ENCODE results near the gene CLCN3. TPM values are rescaled to one million over a fixed set of nuclear protein-coding genes. Genes with fewer than 3 reads are reported as not detected.

CLCN3 gene
- total RNA-seq, 4 donors from 2014 or later: 14.0 to 61.5 (median 44.7) TPM

GRCh38 chr4:169625886-169626285 is 5.5 kb downstream of the CLCN3 start:
- Histone ChIP-seq H3K4me1 (peaks cover 0 to 23% (median 4%) of the 10 kb centered on the region in 4 donors), H3K27me3 (no peaks in the 10 kb centered on the region)
- TF ChIP-seq CTCF (IDR thresholded peaks at IDR 0.05) (no peak), POLR2A (IDR thresholded peaks at IDR 0.05) (no peak)

GRCh38 chr4:169626331-169627282 is 6.2 kb downstream of the CLCN3 start:
- no peaks in the 10 kb centered on the region for H3K36me3 ChIP-seq
- no peak for TF ChIP-seq POLR2A (IDR thresholded peaks at IDR 0.05)
- no peak for TF ChIP-seq CTCF (IDR thresholded peaks at IDR 0.05)
- no peak for DNase-seq
- peaks cover 0 to 19% (median 4%) of the 10 kb centered on the region in 4 donors for H3K4me1 ChIP-seq
- H3K9me3 ChIP-seq: no peaks in the 10 kb centered on the region
- no peaks in the 10 kb centered on the region for H3K27me3 ChIP-seq
- H3K27ac ChIP-seq: no peak overlapping the region
- H3K4me3 ChIP-seq: no peak overlapping the region

More at GRCh38 chr4:169625886-169626285, 5.5 kb downstream of the CLCN3 start:
- H3K27ac ChIP-seq: no peak overlapping the region
- no peaks in the 10 kb centered on the region for H3K9me3 ChIP-seq
- H3K36me3 ChIP-seq: no peaks in the 10 kb centered on the region
- no peak for DNase-seq
- H3K4me3 ChIP-seq: no peak overlapping the region

GRCh38 chr4:169627307-169627706 is 6.9 kb downstream of the CLCN3 start:
- Histone ChIP-seq H3K9me3 (no peaks in the 10 kb centered on the region), H3K4me1 (peaks cover 0 to 12% (median 0%) of the 10 kb centered on the region in 4 donors), H3K27me3 (no peaks in the 10 kb centered on the region), H3K4me3 (no peak overlapping the region), H3K27ac (no peak overlapping the region), H3K36me3 (no peaks in the 10 kb centered on the region)
- no peak for TF ChIP-seq CTCF (IDR thresholded peaks at IDR 0.05)
- no peak for TF ChIP-seq POLR2A (IDR thresholded peaks at IDR 0.05)
- DNase-seq: no peak

GRCh38 chr4:169628579-169628978 is 8.2 kb downstream of the CLCN3 start:
- Histone ChIP-seq H3K27ac (no peak overlapping the region), H3K36me3 (no peaks in the 10 kb centered on the region), H3K4me3 (no peak overlapping the region), H3K9me3 (no peaks in the 10 kb centered on the region), H3K27me3 (no peaks in the 10 kb centered on the region), H3K4me1 (peaks cover 0 to 5% (median 0%) of the 10 kb centered on the region in 4 donors)
- DNase-seq: no peak
- no peak for TF ChIP-seq CTCF (IDR thresholded peaks at IDR 0.05)

GRCh38 chr4:169630069-169630468 is 9.7 kb downstream of the CLCN3 start:
- no peak overlapping the region for H3K27ac ChIP-seq
- no peaks in the 10 kb centered on the region for H3K27me3 ChIP-seq
- H3K9me3 ChIP-seq: no peaks in the 10 kb centered on the region
- no peak for DNase-seq
- H3K4me3 ChIP-seq: no peak overlapping the region
- H3K4me1 ChIP-seq: peaks cover 0 to 5% (median 0%) of the 10 kb centered on the region in 4 donors
- H3K36me3 ChIP-seq: no peaks in the 10 kb centered on the region
- TF ChIP-seq CTCF (IDR thresholded peaks at IDR 0.05) (no peak), POLR2A (IDR thresholded peaks at IDR 0.05) (no peak)
